ENCODE measurements around the gene ZBTB7B.

ZBTB7B gene

DNA sequence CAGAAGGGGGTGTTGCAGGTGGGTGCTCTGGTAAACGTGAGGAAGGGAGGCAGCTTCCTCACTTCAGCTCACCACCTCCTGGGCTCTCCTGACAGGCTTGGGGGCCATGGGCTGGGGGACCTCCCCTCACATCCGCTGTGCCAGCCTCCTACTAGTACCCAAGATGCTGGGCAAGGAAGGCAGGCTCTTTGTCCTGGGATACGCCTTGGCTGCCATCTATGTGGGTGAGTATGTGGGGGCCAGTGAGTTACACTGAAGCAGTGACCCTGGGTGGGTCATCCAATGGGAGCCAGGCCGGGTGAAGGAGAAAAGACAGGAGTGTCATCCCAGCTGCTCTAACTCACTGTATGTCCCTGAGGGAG, 36.7 kb downstream of the ZBTB7B start:
- TF ChIP-seq, protein P1, sequence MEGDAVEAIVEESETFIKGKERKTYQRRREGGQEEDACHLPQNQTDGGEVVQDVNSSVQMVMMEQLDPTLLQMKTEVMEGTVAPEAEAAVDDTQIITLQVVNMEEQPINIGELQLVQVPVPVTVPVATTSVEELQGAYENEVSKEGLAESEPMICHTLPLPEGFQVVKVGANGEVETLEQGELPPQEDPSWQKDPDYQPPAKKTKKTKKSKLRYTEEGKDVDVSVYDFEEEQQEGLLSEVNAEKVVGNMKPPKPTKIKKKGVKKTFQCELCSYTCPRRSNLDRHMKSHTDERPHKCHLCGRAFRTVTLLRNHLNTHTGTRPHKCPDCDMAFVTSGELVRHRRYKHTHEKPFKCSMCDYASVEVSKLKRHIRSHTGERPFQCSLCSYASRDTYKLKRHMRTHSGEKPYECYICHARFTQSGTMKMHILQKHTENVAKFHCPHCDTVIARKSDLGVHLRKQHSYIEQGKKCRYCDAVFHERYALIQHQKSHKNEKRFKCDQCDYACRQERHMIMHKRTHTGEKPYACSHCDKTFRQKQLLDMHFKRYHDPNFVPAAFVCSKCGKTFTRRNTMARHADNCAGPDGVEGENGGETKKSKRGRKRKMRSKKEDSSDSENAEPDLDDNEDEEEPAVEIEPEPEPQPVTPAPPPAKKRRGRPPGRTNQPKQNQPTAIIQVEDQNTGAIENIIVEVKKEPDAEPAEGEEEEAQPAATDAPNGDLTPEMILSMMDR (IDR thresholded peaks at IDR 0.05): no peak
- Histone ChIP-seq H3K36me3 (no peaks in the 10 kb centered on the region), H3K4me3 (no peak overlapping the region), H3K27me3 (peaks cover 0 to 3% of the 10 kb centered on the region in 2 donors), H3K27ac (no peak overlapping the region), H3K9me3 (no peaks in the 10 kb centered on the region), H3K4me1 (no peaks in the 10 kb centered on the region)
- intact Hi-C loops (cut with DNase I; ENCODE audit: low total_unique reads): no loop called here
- no peak for DNase-seq

DNA sequence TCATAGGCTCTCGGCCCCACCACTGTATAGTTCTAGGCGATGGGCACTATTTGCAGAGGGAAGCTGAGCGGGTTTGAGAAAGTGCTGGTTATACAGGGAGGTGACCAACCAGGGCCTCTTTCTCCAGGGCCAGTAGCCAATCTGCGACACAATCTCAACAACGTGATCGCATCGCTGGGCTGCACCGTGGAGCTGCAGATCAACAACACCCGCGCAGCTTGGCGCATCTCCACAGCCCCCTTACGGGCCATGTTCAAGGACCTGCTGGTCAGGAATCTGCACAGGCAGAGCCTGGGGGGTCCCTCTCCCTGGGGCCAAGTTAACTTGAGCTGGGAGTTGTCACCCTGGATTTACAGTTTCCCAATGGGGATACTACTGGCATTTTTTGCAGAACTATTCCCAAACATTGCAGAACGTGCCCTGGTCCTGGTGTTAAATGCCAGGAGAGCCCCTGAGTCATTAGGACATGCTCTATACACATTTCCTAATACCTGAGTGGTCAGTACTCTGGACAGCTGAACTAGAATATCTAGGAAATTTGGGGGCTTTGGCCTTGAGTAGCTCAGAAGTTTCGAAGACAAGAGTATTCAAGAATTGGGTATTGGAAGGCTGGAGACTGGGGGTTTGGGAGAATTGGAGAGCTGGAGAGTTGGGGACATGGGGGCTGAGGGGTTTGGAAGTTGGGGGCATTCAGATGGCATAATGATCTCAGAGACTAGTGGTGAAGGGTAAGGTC, 37.9 kb downstream of the ZBTB7B start:
- peaks cover 0 to 3% of the 10 kb centered on the region in 2 donors for H3K27me3 ChIP-seq
- no peaks in the 10 kb centered on the region for H3K9me3 ChIP-seq
- no peaks in the 10 kb centered on the region for H3K36me3 ChIP-seq
- DNase-seq: no peak
- H3K27ac ChIP-seq: no peak overlapping the region
- H3K4me1 ChIP-seq: peaks cover 0 to 10% (median 2%) of the 10 kb centered on the region in 4 donors
- no peak overlapping the region for H3K4me3 ChIP-seq
- TF ChIP-seq, protein P1 (IDR thresholded peaks at IDR 0.05): no peak
- intact Hi-C loops (cut with DNase I; ENCODE audit: low total_unique reads): no loop called here

DNA sequence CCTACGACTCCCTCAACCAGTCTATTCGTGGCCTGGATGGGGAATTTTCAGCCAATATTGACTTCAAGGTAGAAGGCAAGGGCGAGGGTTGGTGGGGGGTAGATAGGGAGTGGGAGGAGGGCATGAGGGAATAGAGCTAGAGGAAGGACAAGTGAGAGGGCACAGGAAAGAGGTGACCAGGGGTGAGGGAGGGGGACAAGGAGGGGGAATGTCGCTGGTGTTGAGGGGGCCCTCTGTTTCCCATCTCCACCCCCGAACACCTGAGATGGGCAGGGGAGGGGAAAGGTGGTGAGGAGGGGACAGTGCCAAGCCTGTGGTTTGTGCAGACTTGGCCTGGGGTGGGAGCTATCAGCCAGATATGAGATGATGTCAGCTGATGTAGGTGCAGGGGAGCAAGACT, 40.2 kb downstream of the ZBTB7B start:
- DNase-seq: no peak
- H3K27me3 ChIP-seq: peaks cover 0 to 3% of the 10 kb centered on the region in 2 donors
- H3K4me3 ChIP-seq: no peak overlapping the region
- no peak overlapping the region for H3K27ac ChIP-seq
- intact Hi-C loops (cut with DNase I; ENCODE audit: low total_unique reads): no loop called here
- no peaks in the 10 kb centered on the region for H3K9me3 ChIP-seq
- no peaks in the 10 kb centered on the region for H3K36me3 ChIP-seq
- TF ChIP-seq, protein P1 (IDR thresholded peaks at IDR 0.05): no peak
- peaks cover 0 to 10% (median 2%) of the 10 kb centered on the region in 4 donors for H3K4me1 ChIP-seq

DNA sequence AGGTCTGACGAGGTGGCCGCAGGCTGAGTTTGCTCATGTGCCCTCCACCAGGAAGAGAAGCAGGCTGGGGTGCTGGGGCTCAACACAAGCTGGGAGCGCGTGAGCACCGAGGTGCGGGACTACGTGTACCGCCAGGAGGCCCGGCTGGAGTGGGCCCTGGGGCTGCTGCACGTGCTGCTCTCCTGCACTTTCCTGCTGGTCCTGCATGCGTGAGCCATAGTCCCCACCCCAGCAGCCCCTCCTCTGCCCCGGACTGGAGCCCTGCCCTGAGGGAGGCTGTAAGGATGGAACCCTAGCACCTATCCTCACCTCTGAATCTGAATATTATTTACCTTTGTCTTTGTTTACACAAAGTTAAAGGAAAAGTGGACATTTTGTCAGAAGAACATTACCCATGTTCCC, 40.7 kb downstream of the ZBTB7B start:
- TF ChIP-seq, protein P1 (IDR thresholded peaks at IDR 0.05): no peak
- no peak overlapping the region for H3K4me3 ChIP-seq
- H3K27ac ChIP-seq: no peak overlapping the region
- no peaks in the 10 kb centered on the region for H3K9me3 ChIP-seq
- peaks cover 0 to 3% of the 10 kb centered on the region in 2 donors for H3K27me3 ChIP-seq
- no peaks in the 10 kb centered on the region for H3K36me3 ChIP-seq
- intact Hi-C loops (cut with DNase I; ENCODE audit: low total_unique reads): no loop called here
- peaks cover 0 to 10% (median 2%) of the 10 kb centered on the region in 4 donors for H3K4me1 ChIP-seq
- DNase-seq: no peak

DNA sequence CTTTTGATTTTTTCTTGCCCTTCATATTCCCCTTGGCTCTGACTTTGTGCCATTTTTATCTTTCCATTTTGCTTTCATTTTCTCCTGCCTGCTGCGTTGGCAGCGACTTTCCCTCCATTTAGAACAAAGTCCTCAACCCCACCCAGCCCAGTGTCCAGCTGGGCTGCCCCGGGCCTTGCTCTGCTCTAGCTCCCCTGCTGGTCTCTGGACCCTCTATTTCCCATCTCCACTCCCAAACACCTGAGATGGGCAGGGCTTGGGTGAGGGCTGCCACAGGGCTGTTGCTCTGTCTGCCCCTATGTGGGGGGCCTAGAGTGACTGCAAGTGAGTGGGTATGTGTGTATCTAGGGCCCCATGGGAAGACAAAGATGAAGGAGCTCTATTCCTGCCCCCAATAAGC, 41.2 kb downstream of the ZBTB7B start:
- no peak for DNase-seq
- no peak overlapping the region for H3K4me3 ChIP-seq
- intact Hi-C loops (cut with DNase I; ENCODE audit: low total_unique reads): no loop called here
- no peak overlapping the region for H3K27ac ChIP-seq
- TF ChIP-seq, protein P1 (IDR thresholded peaks at IDR 0.05): no peak
- peaks cover 0 to 12% (median 2%) of the 10 kb centered on the region in 4 donors for H3K4me1 ChIP-seq
- H3K9me3 ChIP-seq: no peaks in the 10 kb centered on the region
- H3K36me3 ChIP-seq: no peaks in the 10 kb centered on the region
- peaks cover 0 to 3% of the 10 kb centered on the region in 2 donors for H3K27me3 ChIP-seq

All from tibial artery (tissue), 4 donors.